ENCODE measurements around the gene PPFIA4. TPM values are rescaled to one million over a fixed set of nuclear protein-coding genes. Genes with fewer than 3 reads are reported as not detected.
A peak's percentile ranks its signal among the peaks of the same experiment; 100 is the strongest.
"Not testable (repeated sequence)": the region's sequence is repeated elsewhere in the genome, so short reads cannot be mapped to it uniquely, and the experiment has no call there.

The PPFIA4 gene
- total RNA-seq, 2 experiments from 2014 or later = 78.8 to 79.9 TPM

DNA sequence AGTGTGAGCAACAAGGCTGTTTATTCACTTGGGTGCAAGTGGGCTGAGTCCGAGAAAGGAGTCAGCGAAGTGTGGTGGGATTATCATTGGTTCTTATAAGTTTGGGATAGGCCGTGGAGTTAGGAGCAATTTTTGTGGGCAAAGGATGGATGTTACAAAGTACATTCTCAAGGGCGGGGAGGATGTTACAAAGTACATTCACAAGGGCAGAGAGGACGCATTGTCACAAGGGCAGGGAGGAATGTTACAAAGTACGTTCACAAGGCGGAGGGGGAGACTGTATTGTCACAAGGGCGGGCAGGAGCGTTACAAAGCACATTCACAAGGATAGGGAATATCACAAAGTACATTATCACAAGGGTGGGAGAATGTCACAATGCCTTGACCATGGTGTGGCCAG is 24.3 kb upstream of the PPFIA4 start:
- ATAC-seq = no peak
- H3K4me3 Mint-ChIP-seq = no peak overlapping the region
- intact Hi-C loops (cut with micrococcal nuclease) = loop anchor here (10.0 kb wide), 2 partner anchors 247 to 657 kb away; partner anchors contain the start of genes PPP1R12B and UBE2T

DNA sequence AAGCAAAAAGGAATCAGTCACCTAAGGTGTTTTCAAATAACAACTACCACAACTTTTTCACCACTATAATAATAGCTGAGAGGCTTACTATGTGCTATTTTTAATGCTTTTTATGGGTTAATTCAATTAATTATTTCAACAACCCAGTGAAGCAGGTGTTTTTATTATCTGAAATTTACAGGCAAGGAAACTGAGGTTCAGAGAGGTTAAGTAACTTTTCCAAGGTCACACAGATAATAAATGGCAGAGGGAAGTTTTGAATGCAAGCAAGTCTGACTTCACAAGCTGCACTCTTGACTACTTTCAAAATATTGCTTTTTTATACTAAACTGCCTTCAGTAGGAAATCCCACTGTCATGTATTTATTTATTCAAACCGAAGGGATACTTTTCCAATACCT is 23.3 kb upstream of the PPFIA4 start:
- Mint-ChIP-seq H3K27ac (no peak overlapping the region), H3K4me3 (no peak overlapping the region), H3K4me1 (ENCODE audit: low read depth) (peaks cover 19% of the 10 kb centered on the region), H3K36me3 (ENCODE audit: low read depth) (no peaks in the 10 kb centered on the region), H3K9me3 (no peaks in the 10 kb centered on the region), H3K27me3 (peaks cover 6% of the 10 kb centered on the region)
- ATAC-seq (no peak), DNase-seq (no peak)
- CTCF ChIA-PET = no interaction called here
- intact Hi-C loops (cut with micrococcal nuclease) = loop anchor here (10.0 kb wide), 2 partner anchors 248 to 658 kb away; partner anchors contain the start of genes PPP1R12B and UBE2T
- POLR2A ChIA-PET = no interaction called here
- TF ChIP-seq, protein P1, sequence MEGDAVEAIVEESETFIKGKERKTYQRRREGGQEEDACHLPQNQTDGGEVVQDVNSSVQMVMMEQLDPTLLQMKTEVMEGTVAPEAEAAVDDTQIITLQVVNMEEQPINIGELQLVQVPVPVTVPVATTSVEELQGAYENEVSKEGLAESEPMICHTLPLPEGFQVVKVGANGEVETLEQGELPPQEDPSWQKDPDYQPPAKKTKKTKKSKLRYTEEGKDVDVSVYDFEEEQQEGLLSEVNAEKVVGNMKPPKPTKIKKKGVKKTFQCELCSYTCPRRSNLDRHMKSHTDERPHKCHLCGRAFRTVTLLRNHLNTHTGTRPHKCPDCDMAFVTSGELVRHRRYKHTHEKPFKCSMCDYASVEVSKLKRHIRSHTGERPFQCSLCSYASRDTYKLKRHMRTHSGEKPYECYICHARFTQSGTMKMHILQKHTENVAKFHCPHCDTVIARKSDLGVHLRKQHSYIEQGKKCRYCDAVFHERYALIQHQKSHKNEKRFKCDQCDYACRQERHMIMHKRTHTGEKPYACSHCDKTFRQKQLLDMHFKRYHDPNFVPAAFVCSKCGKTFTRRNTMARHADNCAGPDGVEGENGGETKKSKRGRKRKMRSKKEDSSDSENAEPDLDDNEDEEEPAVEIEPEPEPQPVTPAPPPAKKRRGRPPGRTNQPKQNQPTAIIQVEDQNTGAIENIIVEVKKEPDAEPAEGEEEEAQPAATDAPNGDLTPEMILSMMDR (IDR thresholded peaks at IDR 0.05) = no peak

More for the DNA sequence above, 24.3 kb upstream of the PPFIA4 start:
- peak overlapping the region; percentile 2 for H3K27ac Mint-ChIP-seq
- peaks cover 17% of the 10 kb centered on the region for H3K4me1 Mint-ChIP-seq (ENCODE audit: low read depth)
- POLR2A ChIA-PET = no interaction called here
- CTCF ChIA-PET = interaction anchor here (1.6 to 4.4 kb wide), 2 partner anchors 13 to 34 kb away, joined by 8 to 44 read pairs; no protein-coding TSS in a partner anchor
- DNase-seq = no peak
- TF ChIP-seq, protein P1 (IDR thresholded peaks at IDR 0.05) = no peak
- H3K9me3 Mint-ChIP-seq = no peaks in the 10 kb centered on the region
- H3K27me3 Mint-ChIP-seq = peaks cover 12% of the 10 kb centered on the region
- no peaks in the 10 kb centered on the region for H3K36me3 Mint-ChIP-seq (ENCODE audit: low read depth)

DNA sequence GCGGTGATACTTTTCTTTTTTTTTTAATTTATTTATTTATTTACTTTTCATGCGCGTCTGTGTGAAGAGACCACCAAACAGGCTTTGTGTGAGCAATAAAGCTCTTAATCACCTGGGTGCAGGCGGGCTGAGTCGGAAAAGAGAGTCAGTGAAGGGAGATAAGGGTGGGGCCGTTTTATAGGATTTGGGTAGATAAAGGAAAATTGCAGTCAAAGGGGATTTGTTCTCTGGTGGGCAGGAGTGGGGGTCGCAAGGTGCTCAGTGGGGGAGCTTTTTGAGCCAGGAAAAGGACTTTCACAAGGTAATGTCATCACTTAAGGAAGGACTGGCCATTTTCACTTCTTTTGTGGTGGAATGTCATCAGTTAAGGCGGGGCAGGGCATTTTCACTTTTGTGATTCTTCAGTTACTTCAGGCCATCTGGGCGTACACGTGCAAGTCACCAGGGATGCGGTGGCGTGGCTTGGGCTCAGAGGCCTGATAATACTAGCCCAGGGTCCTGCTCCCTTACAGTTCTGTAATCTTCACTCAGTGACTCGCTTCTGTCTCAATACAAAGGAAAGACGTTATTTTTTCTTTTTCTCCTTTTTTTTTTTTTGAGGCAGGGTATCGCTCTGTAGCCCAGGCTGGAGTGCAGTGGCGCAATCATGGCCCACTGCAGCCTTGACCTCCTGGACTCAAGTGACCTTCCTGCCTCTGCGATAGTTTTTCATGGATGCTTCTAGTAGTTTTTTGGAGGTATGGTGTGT is 20.7 kb upstream of the PPFIA4 start:
- H3K4me3 Mint-ChIP-seq = peak overlapping the region; percentile 83
- not testable (repeated sequence) for H3K36me3 Mint-ChIP-seq (ENCODE audit: low read depth); DNase-seq; ATAC-seq; H3K9me3 Mint-ChIP-seq; H3K27me3 Mint-ChIP-seq
- CTCF ChIA-PET = interaction anchor here (1.0 to 1.7 kb wide), 2 partner anchors 14 to 37 kb away, joined by 3 to 8 read pairs; no protein-coding TSS in a partner anchor
- POLR2A ChIA-PET = interaction anchor here (0.7 to 3.2 kb wide), 9 partner anchors 11 to 199 kb away, joined by 3 to 14 read pairs (median 5); partner anchors contain the start of genes CYB5R1 and KLHL12
- H3K4me1 Mint-ChIP-seq (ENCODE audit: low read depth) = peaks cover 22% of the 10 kb centered on the region
- peak overlapping the region; percentile 98 for H3K27ac Mint-ChIP-seq
- intact Hi-C loops (cut with micrococcal nuclease) = loop anchor here (10.0 kb wide), 2 partner anchors 251 to 661 kb away; partner anchors contain the start of genes PPP1R12B and UBE2T

DNA sequence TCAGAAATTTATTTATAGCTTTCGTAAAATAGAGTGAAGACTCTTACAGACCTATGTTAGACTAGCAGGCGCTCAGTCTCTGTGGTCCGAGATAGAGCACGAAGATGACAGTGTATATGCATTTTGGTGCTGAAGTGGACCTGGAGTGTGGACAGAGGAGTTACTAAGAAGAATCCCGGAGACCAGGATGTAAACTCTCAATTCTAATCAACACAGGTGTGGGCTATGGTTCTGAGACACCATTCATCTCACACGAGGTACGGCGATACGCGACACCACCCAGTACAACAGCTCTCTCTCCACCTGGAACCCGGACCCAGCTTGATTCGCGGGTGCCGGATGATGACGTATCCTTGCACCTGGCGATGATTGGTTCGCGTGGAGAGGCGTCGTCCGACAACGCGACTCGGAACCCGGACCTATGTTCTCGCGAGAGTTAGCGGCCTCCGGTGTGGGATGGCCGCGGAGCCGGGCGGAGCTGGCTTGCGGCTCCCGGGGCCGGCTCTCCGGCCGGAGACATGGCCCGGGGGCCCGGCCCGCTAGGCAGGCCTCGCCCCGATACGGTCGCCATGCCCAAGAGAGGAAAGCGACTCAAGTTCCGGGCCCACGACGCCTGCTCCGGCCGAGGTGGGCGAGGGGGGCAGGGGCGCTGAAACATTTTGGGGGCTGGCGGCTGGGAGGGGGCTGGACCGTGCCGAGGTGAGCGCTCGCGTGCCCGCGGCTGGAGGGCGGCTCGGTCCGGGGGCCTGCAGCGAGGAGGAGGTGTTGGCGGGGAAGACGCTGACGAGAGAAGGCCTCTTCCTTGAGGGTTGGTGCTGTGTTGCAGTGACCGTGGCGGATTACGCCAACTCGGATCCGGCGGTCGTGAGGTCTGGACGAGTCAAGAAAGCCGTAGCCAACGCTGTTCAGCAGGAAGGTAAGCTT is 19.1 kb upstream of the PPFIA4 start, which contains the start of gene TMEM183A:
Gene TMEM183A, plus strand, starts transcription at position 427 of the 924 bp plus-strand sequence. Its CDS starts 92 bp downstream, at position 519.
- ATAC-seq = peak; percentile 93
- no peaks in the 10 kb centered on the region for H3K27me3 Mint-ChIP-seq
- TF ChIP-seq, protein P1 (IDR thresholded peaks at IDR 0.05) = no peak
- ChIA-PET CTCF (interaction anchor here (1.1 to 2.3 kb wide), 8 partner anchors 8 to 80 kb away, joined by 3 to 15 read pairs (median 4); partner anchors contain the start of gene KLHL12), POLR2A (interaction anchor here (0.6 to 3.4 kb wide), 25 partner anchors 8 to 660 kb away, joined by 3 to 15 read pairs (median 4); partner anchors contain the start of genes CYB5R1 and KLHL12)
- H3K9me3 Mint-ChIP-seq = no peaks in the 10 kb centered on the region
- intact Hi-C loops (cut with micrococcal nuclease) = loop anchor here (10.0 kb wide), 2 partner anchors 252 to 662 kb away; partner anchors contain the start of genes PPP1R12B and UBE2T
- peak within 1 kb of the TSS; percentile 98 for H3K27ac Mint-ChIP-seq
- peak within 1 kb of the TSS; percentile 83 for H3K4me3 Mint-ChIP-seq
- DNase-seq = peak; percentile 97
- peaks cover 28% of the 10 kb centered on the region for H3K4me1 Mint-ChIP-seq (ENCODE audit: low read depth)
- peaks cover 16% of the 10 kb centered on the region for H3K36me3 Mint-ChIP-seq (ENCODE audit: low read depth)
